Stimulated activated CD8-positive, alpha-beta memory T cell treated with anti-CD3 and anti-CD28 coated beads, Interleukin-7, amount 100 ng/mL, for 4 hours (primary cell): ENCODE data around the gene ZNF318.
"Not testable (repeated sequence)": the region's sequence is repeated elsewhere in the genome, so short reads cannot be mapped to it uniquely, and the experiment has no call there.

Experiments
- DNase-seq, 2 donors: peaks; one replicate each; pipeline ENCODE4 v3.0.0-alpha.2; 2020; ENCODE audit warnings: low read depth in 2 of 2

The ZNF318 gene

GRCh38 chr6:43389730-43390295 is 20.4 kb upstream of the ZNF318 start:
- no peak for DNase-seq

GRCh38 chr6:43386492-43386891 is 17.0 kb upstream of the ZNF318 start:
- DNase-seq: no peak

- no peak for DNase-seq
Measured at GRCh38 chr6:43383021-43383667, 13.7 kb upstream of the ZNF318 start.

GRCh38 chr6:43380858-43381257 is 11.4 kb upstream of the ZNF318 start:
- DNase-seq: not testable (repeated sequence)

GRCh38 chr6:43378631-43379030 is 9.2 kb upstream of the ZNF318 start:
- DNase-seq: no peak

GRCh38 chr6:43377710-43378229 is 8.3 kb upstream of the ZNF318 start:
- DNase-seq: no peak

GRCh38 chr6:43376551-43376981 is 7.1 kb upstream of the ZNF318 start:
- no peak for DNase-seq

- DNase-seq: no peak
Measured at GRCh38 chr6:43375693-43376092, 6.2 kb upstream of the ZNF318 start.

- no peak for DNase-seq
Measured at GRCh38 chr6:43373252-43373875, 3.9 kb upstream of the ZNF318 start.

- DNase-seq: not testable (repeated sequence)
Measured at GRCh38 chr6:43370003-43370580, 645 bp upstream of the ZNF318 start.

- DNase-seq: no peak
Measured at GRCh38 chr6:43368259-43369160, 937 bp downstream of the ZNF318 start.

- DNase-seq: no peak
Measured at GRCh38 chr6:43367245-43367984, 2.0 kb downstream of the ZNF318 start.

- no peak for DNase-seq
Measured at GRCh38 chr6:43361269-43361668, 8.2 kb downstream of the ZNF318 start.

- DNase-seq: no peak
Measured at GRCh38 chr6:43359831-43360230, 9.6 kb downstream of the ZNF318 start.

- no peak for DNase-seq
Measured at GRCh38 chr6:43359381-43359780, 10.1 kb downstream of the ZNF318 start.

GRCh38 chr6:43355862-43356590 is 13.4 kb downstream of the ZNF318 start:
- no peak for DNase-seq

GRCh38 chr6:43351951-43352350 is 17.5 kb downstream of the ZNF318 start:
- DNase-seq: not testable (repeated sequence)

GRCh38 chr6:43347444-43347843 is 22.0 kb downstream of the ZNF318 start:
- no peak for DNase-seq

- no peak for DNase-seq
Measured at GRCh38 chr6:43347021-43347420, 22.4 kb downstream of the ZNF318 start.

- DNase-seq: not testable (repeated sequence)
Measured at GRCh38 chr6:43346243-43346642, 23.2 kb downstream of the ZNF318 start.
